Raji (cell line): ENCODE data around the gene RANBP17.

Experiments
- POLR2A ChIP-seq: IDR thresholded peaks from 2 replicates; pipeline ENCODE4 v1.6.1; 2011; ENCODE audit warnings: low read depth, low read length, control low read depth; ENCODE audit not compliant: insufficient read depth

The RANBP17 gene

DNA sequence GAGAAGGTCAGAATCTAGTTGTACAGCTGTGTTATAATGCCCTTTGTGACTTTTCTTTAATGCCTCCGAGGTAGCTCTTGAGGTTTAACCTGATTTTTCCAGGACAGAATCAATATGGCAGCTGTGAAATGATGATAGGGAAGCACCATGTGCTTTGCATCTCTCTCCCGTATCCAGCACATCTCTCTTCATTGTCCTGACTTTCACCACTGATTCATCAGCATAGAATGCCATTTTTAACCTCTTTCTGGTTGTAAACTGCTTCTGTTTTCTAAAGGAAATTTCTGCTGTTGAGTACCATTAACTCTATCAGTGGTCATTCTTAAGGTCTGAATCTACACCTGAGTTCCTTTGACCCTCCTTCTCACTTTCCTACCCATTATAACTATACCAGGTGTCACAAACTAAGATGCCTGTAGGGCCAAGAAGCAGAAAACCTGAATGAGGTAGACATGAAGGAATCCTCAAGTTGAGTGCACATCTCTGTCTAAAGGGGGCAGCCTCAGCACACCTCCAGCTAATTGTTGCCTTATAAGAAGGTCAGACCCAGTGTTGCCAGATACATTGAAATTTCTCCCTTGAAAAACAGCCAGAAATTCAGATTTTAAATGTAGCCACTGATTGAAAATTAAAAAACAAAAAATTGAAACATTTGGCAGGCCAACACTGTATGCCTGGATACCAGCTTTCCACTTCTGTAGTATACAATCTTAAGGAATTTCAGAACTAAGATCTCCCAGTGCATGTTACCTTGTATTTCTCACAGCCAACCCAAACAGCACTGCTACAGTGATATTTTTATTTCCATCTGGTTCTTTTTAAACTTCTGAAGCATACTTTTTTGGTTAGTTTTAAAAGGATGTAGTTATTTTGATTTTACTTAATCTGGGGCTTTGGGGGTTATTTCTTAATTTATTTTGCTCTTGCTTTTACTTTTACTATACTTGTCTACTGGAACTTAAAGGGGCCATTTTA, 411.5 kb downstream of the RANBP17 start:
- TF ChIP-seq POLR2A = no peak

DNA sequence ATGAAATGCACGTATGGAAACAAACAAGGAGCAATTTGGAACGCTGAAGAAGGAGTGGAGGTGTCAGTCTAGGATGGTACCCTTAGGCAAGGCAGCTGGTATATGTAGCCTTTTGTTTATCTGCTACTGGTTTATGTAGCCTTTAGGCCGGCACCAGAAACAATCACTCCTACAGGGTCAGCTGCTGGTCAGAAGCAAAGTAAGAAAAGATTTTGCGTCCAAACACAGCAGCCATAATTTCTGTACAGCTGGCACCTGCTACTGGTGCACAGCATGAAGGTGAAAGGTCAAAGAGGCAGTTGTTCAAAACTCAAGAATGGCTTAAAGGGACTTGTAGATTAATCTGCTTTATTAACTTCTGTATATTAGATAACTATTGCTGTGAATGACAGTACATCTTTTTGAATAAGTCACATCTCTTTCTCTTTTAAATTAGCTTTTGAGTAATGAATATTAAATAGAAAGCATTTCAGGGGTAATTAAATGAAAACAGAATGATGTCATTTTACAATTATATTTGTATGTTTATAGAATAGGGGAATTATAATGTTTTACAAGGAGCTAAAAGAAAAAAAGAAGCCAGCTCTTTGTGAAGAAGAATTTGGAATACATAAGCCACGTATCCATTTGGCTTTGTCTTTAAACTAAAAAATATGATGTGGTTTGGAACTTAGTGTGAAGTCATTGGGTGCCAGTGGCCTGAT, 414.2 kb downstream of the RANBP17 start:
- TF ChIP-seq POLR2A = no peak

DNA sequence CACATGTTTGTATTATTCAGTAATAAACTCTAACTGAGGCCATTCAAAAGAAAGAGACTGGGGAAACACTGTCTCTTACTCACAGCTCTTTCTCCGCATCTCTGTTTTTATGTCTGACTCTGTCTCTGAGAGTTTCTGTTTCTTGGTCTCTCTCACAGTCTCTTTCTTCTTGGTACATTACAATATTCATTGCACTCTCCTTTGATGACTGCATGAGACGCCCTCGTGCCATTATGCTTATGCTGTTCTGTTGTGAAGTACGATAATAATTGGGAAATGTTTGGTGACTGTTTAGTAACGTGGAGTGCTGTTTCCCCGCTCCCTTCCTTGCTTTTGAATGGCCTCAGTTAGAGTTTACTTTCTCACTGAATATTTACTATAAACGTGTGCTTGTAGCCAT, 421.9 kb downstream of the RANBP17 start:
- TF ChIP-seq POLR2A = no peak

DNA sequence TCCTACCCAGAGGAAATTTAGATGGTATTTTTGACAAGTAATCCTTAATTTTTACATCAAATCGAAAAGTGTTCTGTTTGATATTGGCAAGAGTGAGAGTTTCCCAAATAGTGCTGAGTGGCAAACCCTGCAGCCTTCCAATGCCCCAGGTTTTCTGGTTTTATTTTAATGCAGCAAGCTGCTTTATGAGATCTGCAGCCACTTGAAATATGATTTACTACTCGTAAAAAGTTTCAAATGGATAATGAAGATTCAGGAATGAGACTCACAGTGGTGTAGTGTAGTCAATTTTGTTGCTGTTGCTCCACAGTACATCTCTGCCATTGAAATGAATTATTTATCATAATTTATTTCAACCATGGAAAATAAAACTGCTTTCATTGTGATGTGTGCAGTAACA, 423.6 kb downstream of the RANBP17 start:
- TF ChIP-seq POLR2A = no peak

DNA sequence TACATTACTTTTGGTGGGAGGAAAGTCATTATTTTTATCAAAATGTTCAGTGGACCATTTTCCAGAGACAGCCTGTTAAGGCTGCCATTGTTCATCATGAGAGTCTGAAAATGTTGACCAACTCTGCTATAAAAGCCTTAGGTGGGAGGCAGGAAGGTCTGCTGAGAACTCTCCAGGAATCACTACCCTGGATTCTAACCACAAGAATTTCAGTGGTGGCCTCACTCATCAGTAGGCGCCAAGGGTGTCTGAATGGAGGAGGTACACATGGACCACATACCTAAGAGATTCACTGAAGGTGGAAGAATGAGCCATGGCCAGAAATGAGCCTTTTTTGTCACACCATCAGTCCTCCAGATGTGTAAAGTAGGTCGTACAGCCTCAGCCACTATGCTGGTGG, 426.2 kb downstream of the RANBP17 start:
- TF ChIP-seq POLR2A = no peak

DNA sequence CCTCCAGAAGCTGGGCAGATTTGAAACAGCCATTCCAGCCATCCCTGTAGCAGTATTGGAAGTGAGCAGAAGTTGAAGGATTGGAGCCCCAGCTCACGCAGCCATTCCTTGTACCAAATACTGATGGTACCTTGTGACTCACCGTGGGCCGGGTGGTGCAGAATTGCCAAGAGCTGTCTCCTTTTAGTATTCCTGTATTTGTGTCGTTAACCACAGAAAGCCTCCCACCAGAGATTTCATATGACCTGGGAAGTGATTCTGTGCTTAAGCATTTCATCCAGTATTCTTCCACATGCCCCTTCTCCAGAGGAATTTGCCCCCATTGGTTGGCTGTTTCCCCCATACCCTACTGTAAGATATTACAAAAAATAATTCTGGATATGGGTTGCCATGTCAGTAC, 429.6 kb downstream of the RANBP17 start:
- TF ChIP-seq POLR2A = no peak

DNA sequence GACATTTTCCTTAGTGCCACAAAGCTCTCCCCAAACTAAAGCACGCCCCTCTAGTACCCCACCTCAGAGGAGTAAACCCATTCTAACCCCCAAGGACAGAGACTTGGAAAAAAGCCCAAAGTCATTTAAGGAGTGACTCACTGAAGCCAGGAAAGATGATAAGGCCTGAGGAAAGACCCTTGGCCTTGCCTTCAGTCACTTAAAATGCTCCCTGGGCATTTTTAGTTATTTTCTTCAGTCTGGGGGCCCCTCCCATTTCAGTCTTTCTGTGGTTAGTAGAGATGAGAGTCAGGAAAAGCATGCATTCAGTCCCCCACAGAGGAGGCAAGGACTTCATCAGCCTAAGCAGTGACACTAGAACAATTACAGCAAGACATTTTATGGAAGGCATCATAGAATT, 433.5 kb downstream of the RANBP17 start:
- no peak for TF ChIP-seq POLR2A

DNA sequence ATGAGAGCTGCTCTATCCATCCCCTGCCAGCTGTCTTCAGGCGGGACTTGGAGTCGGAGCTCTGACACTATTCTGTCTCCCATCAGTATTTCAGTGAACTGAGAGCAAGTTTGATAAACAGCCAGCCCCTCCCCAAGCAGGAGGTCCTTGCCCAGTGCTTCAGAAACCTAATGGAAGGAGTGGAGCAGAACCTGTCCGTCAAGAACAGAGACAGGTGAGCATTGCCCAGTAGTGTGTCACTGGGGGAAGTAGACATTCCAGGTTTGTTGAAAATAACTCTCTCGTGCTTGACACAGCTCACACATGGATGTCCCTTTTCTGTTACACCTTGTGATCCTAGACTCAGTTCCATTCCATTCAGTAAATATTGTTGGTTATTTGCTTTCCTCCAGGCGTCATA, 434.0 kb downstream of the RANBP17 start:
- no peak for TF ChIP-seq POLR2A

DNA sequence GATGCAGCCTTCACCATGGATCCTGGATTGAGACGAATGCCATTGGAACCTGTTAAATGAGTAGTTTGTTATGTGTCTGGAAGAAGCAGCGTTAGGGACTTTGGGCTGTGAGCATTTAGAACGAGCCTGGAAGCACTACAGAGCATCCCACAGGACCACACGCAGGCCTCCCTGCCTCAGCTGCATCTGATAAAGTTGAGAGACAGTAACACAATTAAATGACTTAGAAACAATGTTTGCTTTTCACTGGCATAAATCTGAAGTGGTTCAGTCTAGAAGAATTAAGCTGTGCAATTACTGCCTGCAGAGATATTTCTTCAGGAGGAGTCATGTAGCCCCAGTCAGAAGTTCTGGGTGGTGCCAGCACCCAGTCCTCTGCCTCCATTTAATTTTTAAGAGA, 437.4 kb downstream of the RANBP17 start:
- TF ChIP-seq POLR2A = no peak

DNA sequence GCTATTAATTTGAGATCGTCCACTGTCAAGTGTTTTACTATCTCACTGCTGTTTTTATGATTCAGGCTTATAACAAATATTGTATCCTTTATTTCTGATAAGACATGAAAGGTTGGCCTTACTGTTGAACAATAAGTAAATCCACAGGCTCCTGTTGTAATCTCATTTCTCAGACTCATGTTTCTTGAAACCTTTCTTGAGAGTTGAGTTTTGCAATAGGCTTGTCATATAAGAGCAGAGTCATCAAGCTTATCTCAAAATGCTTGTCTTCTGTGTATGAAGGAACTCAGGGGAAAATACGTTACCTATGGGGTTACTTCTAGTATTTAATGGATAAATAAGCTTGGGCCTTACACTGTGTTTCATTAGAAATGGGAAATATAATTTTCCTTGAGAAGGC, 438.0 kb downstream of the RANBP17 start:
- TF ChIP-seq POLR2A = no peak

DNA sequence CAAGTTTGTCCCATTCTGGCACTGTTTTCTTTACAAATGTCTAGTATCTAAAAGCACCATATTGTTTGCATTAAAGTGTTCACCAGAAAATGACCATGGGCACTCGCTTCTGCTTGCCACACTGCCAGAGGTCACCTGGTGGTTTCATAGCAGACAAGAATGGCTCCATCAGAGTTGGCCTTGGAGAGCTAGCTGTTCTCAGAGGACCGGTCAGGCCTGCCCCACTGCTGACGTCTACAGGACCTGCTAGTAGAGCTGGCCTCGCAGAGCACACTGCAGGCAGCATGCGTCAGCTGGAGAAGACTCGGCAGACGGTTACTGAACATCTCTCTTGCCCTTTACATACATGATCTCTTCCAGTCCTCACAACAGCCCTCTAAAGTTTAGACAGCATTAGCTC, 438.5 kb downstream of the RANBP17 start:
- TF ChIP-seq POLR2A = no peak

DNA sequence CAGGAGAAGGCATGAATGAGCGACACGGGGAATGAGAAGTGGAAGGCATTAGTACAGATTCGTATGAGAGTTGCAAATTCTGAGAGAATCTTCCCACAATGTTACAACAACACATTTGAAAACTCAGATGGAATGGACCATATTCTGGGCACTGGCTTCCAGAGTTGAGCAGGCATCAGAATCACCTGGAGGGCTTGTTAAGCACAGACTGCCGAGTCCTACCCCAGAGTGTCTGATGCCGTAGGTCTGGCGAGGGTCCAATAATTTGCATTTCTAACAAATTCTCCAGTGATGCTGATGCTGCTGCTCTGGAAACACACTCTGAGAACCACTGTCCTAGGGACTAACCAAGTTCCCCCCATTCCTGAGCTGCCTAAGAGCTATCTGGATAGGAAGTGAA, 444.3 kb downstream of the RANBP17 start:
- no peak for TF ChIP-seq POLR2A

DNA sequence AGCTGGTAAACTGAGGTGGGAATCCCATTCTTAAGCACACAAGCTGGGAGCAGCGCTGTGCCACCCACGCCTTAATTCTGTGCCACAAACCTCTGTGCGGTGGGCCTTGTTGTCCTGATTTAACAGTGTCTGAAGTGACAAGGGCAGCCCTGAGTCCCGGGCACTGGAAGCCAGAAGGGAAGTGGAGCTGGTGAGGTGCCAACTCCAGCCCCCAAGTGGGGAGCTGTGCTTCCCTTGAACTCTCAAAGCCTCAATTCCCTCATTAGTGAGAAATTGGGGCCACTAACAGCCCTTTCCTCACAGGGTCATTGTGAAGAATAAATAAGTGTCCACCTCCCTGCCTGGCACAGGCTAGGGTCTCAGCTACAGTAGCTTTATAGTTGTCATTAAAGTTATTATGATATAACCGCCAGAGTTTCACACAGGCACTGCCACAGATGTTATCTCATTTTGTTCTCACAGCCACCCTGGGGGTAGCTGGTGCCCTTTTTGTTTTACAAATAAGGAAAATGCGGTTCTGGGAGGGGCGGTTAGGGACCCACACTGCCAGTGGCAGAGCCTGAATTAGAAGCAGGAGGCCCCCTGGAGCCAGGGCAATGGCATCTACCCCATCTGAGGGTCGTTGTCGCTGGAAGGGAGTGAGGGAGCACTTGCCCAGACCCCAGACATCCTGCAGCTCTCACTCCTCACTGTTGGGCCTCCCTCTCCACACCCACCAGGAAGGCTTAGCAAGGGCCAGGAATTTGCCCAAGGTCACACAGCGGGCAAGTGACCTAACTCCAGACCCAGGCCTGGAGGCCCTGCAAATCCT, 445.2 kb downstream of the RANBP17 start:
- no peak for TF ChIP-seq POLR2A

DNA sequence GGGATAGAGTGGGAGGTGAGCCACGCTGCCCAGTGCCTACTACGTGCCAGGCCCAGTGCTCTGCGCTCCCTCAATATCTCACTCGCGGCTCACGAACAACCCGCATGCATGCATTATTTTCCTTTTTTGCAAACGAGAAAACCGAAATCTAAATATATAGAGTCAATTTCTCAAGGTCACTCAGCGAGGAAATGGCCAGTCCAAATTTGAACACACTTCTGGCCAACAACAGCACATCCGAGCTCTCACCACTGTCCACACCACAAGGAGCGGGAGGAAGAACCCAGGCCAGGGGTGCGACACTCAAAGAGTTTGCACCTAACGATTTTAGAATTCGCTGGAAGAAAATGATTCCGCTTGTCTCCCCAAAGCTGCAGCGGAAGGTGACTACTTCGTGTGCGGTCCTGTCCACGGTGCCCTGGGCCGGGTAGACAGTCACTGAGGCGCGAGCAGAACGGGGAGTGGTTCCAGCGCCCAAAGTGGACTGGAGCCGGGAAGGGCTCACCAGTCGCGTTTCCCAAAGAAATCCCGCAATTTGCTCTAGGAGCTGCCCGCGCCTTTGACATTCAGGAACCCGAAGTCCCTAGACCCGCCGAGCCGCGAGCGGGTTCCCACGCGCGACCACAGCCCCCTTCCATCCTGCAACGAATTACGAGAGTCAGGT, 446.1 kb downstream of the RANBP17 start:
- no peak for TF ChIP-seq POLR2A

DNA sequence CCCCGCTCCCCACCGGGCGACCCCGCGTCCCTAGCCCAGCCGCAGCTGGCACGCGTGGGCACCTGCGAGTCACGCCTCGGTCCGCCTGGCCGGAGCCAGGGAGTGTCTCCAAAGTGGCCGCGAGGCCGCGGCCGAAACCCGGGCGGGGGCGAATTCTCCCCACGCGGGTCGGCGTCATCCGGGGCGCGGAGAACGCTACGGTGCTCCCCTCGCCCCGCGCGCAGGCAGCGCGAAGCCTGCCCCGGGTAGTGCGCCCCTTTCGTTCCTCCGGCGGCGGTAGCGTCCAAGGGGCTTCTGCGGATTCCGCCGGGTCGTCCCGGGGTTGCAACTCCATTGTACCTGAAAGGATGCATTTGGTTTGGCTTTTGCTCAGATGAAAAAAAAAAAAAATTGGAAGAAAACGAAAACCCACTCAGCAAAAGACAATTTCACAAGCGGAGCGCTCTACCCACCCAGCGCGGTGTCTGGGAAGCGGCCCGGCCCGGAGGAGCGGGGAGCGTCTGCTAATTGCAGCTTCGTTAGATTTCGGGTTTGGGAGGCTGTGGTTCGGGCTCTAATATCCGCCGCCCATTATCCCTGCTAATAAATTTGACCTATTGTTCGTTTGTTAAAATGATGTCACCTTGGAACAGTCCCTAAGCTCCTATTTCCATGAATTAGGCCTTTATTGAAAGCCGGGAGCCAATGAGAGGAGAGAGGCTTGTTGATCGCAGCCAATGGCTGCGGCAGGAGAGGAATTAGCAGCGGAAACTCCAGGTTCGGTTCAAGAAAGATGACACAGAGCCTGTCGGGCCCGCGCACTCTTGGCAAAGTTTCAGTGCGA, 446.8 kb downstream of the RANBP17 start, which contains the start of gene TLX3:
TSS of gene TLX3 (plus strand) at position 796 of the 823 bp plus-strand sequence. CDS start 118 bp downstream, outside the sequence.
- TF ChIP-seq POLR2A = no peak
